H1 (cell line): ENCODE data around the gene VGLL3. TPM values are rescaled to one million over a fixed set of nuclear protein-coding genes. Genes with fewer than 3 reads are reported as not detected.

ENCODE experiments used
- CTCF ChIA-PET: fragments of 300-600 bp; sonication (Branson Sonifier 250); formaldehyde crosslinking; loops from one replicate; lab custom pipeline; 2021; ENCODE audit not compliant: partially characterized antibody; lab: Charles Lee
- POLR2A ChIA-PET: fragments of 300-600 bp; sonication (Branson Sonifier 250); formaldehyde crosslinking; loops from one replicate; lab custom pipeline; 2021; ENCODE audit warnings: inconsistent platforms; ENCODE audit not compliant: partially characterized antibody; lab: Charles Lee
- DNase-seq, 2 experiments: peaks; one replicate each; pipeline versions ENCODE4 v3.0.0 to v3.0.0-alpha.2; 2010 to 2022; ENCODE audit warnings: low spot score in 2 of 2, low read depth in 1 of 2, mixed read lengths in 1 of 2
- FAIRE-seq: peaks from 2 replicates; lab custom pipeline; 2011; peaks lifted over from hg19 to GRCh38; lab: Jason Lieb, UNC
- H2AFZ ChIP-seq: 2 replicates; pipeline ENCODE4 v1.8.1; 2012; ENCODE audit warnings: low read length, inconsistent platforms
- H2AK5ac ChIP-seq: 2 replicates; pipeline ENCODE4 v1.6.1; 2013; ENCODE audit warnings: low read depth, low read length
- H2BK120ac ChIP-seq: replicated peaks from 2 replicates; pipeline ENCODE3; 2013; ENCODE audit warnings: low read depth, low read length, inconsistent platforms
- H2BK12ac ChIP-seq: 2 replicates; pipeline ENCODE4 v1.6.1; 2013; ENCODE audit warnings: low read depth, low read length
- H2BK15ac ChIP-seq: 2 replicates; pipeline ENCODE4 v1.6.1; 2013; ENCODE audit warnings: low read length
- H2BK20ac ChIP-seq: 2 replicates; pipeline ENCODE4 v1.6.1; 2013; ENCODE audit warnings: low read length
- H2BK5ac ChIP-seq: 2 replicates; pipeline ENCODE4 v1.6.1; 2013; ENCODE audit warnings: low read depth, low read length
- H3K14ac ChIP-seq: 2 replicates; pipeline ENCODE4 v1.6.1; 2013; ENCODE audit warnings: inconsistent platforms; ENCODE audit not compliant: insufficient read length
- H3K18ac ChIP-seq: 2 replicates; pipeline ENCODE4 v1.6.1; 2013; ENCODE audit warnings: low read length; ENCODE audit errors: extremely low read depth
- H3K23ac ChIP-seq: 2 replicates; pipeline ENCODE4 v1.6.1; 2013; ENCODE audit warnings: inconsistent platforms; ENCODE audit not compliant: insufficient read length
- H3K23me2 ChIP-seq: 2 replicates; pipeline ENCODE4 v1.6.1; 2013; ENCODE audit warnings: low read depth, low read length
- H3K27ac ChIP-seq: 2 replicates; pipeline ENCODE4 v1.6.1; 2011; ENCODE audit warnings: low read depth, low read length, inconsistent platforms
- H3K27me3 ChIP-seq, 4 experiments: replicated peaks in 1 of 4; 1 replicate in 1 of 4; 2 replicates in 3 of 4; pipeline versions ENCODE4 v1.6.1 to v1.8.1; 2011 to 2013; ENCODE audit warnings: low read length in 3 of 4, mild to moderate bottlenecking in 3 of 4, inconsistent platforms in 2 of 4, mixed read lengths in 2 of 4, moderate library complexity in 1 of 4; ENCODE audit not compliant: control insufficient read depth in 3 of 4, insufficient read depth in 3 of 4; ENCODE audit errors: extremely low read depth in 1 of 4
- H3K36me3 ChIP-seq, 4 experiments: 2 replicates each; pipeline versions ENCODE4 v1.6.1 to v1.8.1; 2011 to 2013; ENCODE audit warnings: mild to moderate bottlenecking in 4 of 4, low read length in 3 of 4, moderate library complexity in 2 of 4, control low read depth in 1 of 4, inconsistent platforms in 1 of 4; ENCODE audit not compliant: insufficient read depth in 4 of 4, control insufficient read depth in 2 of 4
- H3K4ac ChIP-seq: replicated peaks from 2 replicates; pipeline ENCODE3; 2013; ENCODE audit warnings: low read length, low read depth, mixed read lengths, inconsistent platforms; ENCODE audit not compliant: insufficient read length
- H3K4me1 ChIP-seq, 4 experiments: replicated peaks in 1 of 4; 1 replicate in 1 of 4; 2 replicates in 3 of 4; pipeline versions ENCODE4 v1.6.1 to v1.8.1; 2011 to 2013; ENCODE audit warnings: low read length in 3 of 4, inconsistent platforms in 2 of 4, mixed read lengths in 1 of 4; ENCODE audit not compliant: insufficient read depth in 4 of 4, control insufficient read depth in 3 of 4
- H3K4me2 ChIP-seq, 2 experiments: 2 replicates each; pipeline versions ENCODE4 v1.6.1 to v1.8.1; 2011 to 2013; ENCODE audit warnings: low read depth in 2 of 2, low read length in 2 of 2, control low read depth in 1 of 2, inconsistent platforms in 1 of 2, mild to moderate bottlenecking in 1 of 2; ENCODE audit not compliant: insufficient read depth in 1 of 2
- H3K4me3 ChIP-seq, 4 experiments: fragments of 200-600, 300-600 bp in 1 of 4; sonication (generic), shearing (Covaris generic), sonication (Bioruptor Twin) in 1 of 4; 2 replicates each; pipeline versions ENCODE4 v1.5.1 to v1.8.1; 2011 to 2016; ENCODE audit warnings: low read length in 4 of 4, low read depth in 3 of 4, control low read depth in 2 of 4, inconsistent platforms in 2 of 4, mild to moderate bottlenecking in 2 of 4, mixed read lengths in 1 of 4, moderate library complexity in 1 of 4; ENCODE audit not compliant: insufficient read depth in 2 of 4; ENCODE audit errors: extremely low read depth in 1 of 4
- H3K56ac ChIP-seq: replicated peaks from 2 replicates; pipeline ENCODE3; 2013; ENCODE audit warnings: low read depth, mild to moderate bottlenecking, mixed read lengths, low read length, inconsistent platforms; ENCODE audit not compliant: insufficient read length
- H3K79me1 ChIP-seq: 2 replicates; pipeline ENCODE4 v1.6.1; 2013; ENCODE audit warnings: low read depth, low read length, control low read depth
- H3K79me2 ChIP-seq, 2 experiments: 2 replicates each; pipeline versions ENCODE4 v1.6.1 to v1.8.1; 2012 to 2013; ENCODE audit warnings: low read length in 2 of 2, mild to moderate bottlenecking in 2 of 2, inconsistent platforms in 1 of 2; ENCODE audit not compliant: insufficient read depth in 2 of 2, control insufficient read depth in 1 of 2
- H3K9ac ChIP-seq, 4 experiments: replicated peaks in 1 of 4; 1 replicate in 1 of 4; 2 replicates in 3 of 4; pipeline versions ENCODE4 v1.6.1 to v1.8.1; 2011 to 2013; ENCODE audit warnings: low read depth in 3 of 4, low read length in 3 of 4, control low read depth in 2 of 4, mild to moderate bottlenecking in 2 of 4, moderate library complexity in 2 of 4, inconsistent platforms in 1 of 4; ENCODE audit errors: extremely low read depth in 1 of 4
- H3K9me3 ChIP-seq, 2 experiments: 2 replicates each; pipeline versions ENCODE4 v1.6.1 to v1.8.1; 2012 to 2013; ENCODE audit warnings: mild to moderate bottlenecking in 2 of 2, moderate library complexity in 2 of 2, control low read depth in 1 of 2, inconsistent platforms in 1 of 2, low read depth in 1 of 2, low read length in 1 of 2, mixed read lengths in 1 of 2; ENCODE audit not compliant: insufficient read depth in 2 of 2
- H4K20me1 ChIP-seq, 2 experiments: replicated peaks in 1 of 2; 2 replicates each; pipeline versions ENCODE3 to v1.8.1; 2011 to 2013; ENCODE audit warnings: inconsistent platforms in 2 of 2, low read length in 2 of 2, mild to moderate bottlenecking in 1 of 2; ENCODE audit not compliant: insufficient read depth in 2 of 2, control insufficient read depth in 1 of 2
- H4K5ac ChIP-seq: 2 replicates; pipeline ENCODE4 v1.6.1; 2013; ENCODE audit warnings: low read length, low read depth, mixed read lengths, inconsistent platforms; ENCODE audit not compliant: insufficient read length
- H4K8ac ChIP-seq: 2 replicates; pipeline ENCODE4 v1.8.0; 2013; ENCODE audit warnings: mild to moderate bottlenecking, moderate library complexity, low read length, inconsistent platforms; ENCODE audit not compliant: insufficient read depth; ENCODE audit errors: extremely low read depth
- H4K91ac ChIP-seq: replicated peaks from 2 replicates; pipeline ENCODE3; 2013; ENCODE audit warnings: low read length, mixed read lengths, inconsistent platforms; ENCODE audit not compliant: insufficient read length
- JUND ChIP-seq: IDR thresholded peaks from 2 replicates; pipeline ENCODE4 v1.6.1; 2011; ENCODE audit warnings: mild to moderate bottlenecking, improper control_type of control experiment, low read length
- POU5F1 ChIP-seq: IDR thresholded peaks from 2 replicates; pipeline ENCODE4 v1.6.1; 2011; ENCODE audit warnings: low read depth, mild to moderate bottlenecking, low read length, moderate library complexity
- SIRT6 ChIP-seq: IDR thresholded peaks from one replicate; pipeline ENCODE4 v1.7.1; 2012; ENCODE audit warnings: low read length, inconsistent platforms
- WGBS, 2 experiments: shearing (Covaris generic) in 1 of 2; methylation state at CpG; one replicate each; pipeline versions ENCODE4 v1.1.6 to v1.1.7; 2013 to 2015; ENCODE audit warnings: low lambda C conversion rate in 2 of 2, mixed read lengths in 2 of 2, inconsistent platforms in 1 of 2, low coverage in 1 of 2, missing lambda C conversion rate in 1 of 2; ENCODE audit not compliant: insufficient replicate concordance in 2 of 2, insufficient coverage in 1 of 2, insufficient read length in 1 of 2; ENCODE audit errors: extremely low coverage in 1 of 2, missing lambda C conversion rate in 1 of 2; 5-methylcytosine and 5-hydroxymethylcytosine counted together
- polyA plus RNA-seq, 7 experiments: library from polyadenylated mRNA; depleted of rRNA in 3 of 7; stranded (reverse) in 5 of 7; unstranded in 2 of 7; fragments of >200 nt in 5 of 7; fragments of 200-250 nt in 2 of 7; gene quantifications; 1 replicate in 5 of 7; 2 replicates in 1 of 7; 4 replicates in 1 of 7; pipeline versions ENCODE4 v1.2.1 to v1.2.3, GENCODE V29; 2011 to 2013; ENCODE audit warnings: missing spikeins in 2 of 7, mixed read lengths in 2 of 7
- total RNA-seq: library from RNA; stranded (reverse); fragmentation: NEBNext Ultra II Directional; extraction: Animal tissue kit (Norgen Biotek cat#: 25700); gene quantifications from 2 replicates; pipeline ENCODE4 v1.2.1, GENCODE V29; 2021
- TF ChIP-seq, protein P1 (sequence below): IDR thresholded peaks from 2 replicates; pipeline ENCODE4 v1.6.1; 2012; ENCODE audit warnings: low read length, inconsistent platforms
- TF ChIP-seq, protein P2 (sequence below): IDR thresholded peaks from 2 replicates; pipeline ENCODE4 v1.6.1; 2011; ENCODE audit warnings: low read depth, mild to moderate bottlenecking, low read length; ENCODE audit not compliant: insufficient read depth

The VGLL3 gene
- total and polyA plus RNA-seq, 2 of the 8 experiments (the other 6 are each of a cell fraction or from before 2014, with no cell fraction given): 13.4 to 24.2 TPM

GRCh38 chr3:86993704-86994103 is 2.8 kb upstream of the VGLL3 start:
- CTCF ChIA-PET: interaction anchor here (1.1 kb wide), 1 partner anchor 12 kb away, joined by 3 read pairs; no protein-coding TSS in a partner anchor
- POLR2A ChIA-PET: no interaction called here
- no peak for FAIRE-seq
- 82% methylated on average over 7 of the region's 7 CpGs; no CpG with 5 or more reads in 1 of the 2 experiments for WGBS, 2 experiments
- Histone ChIP-seq H4K8ac (no peak overlapping the region), H3K18ac (no peak overlapping the region), H3K27ac (no peak overlapping the region)
- TF ChIP-seq, protein P1, sequence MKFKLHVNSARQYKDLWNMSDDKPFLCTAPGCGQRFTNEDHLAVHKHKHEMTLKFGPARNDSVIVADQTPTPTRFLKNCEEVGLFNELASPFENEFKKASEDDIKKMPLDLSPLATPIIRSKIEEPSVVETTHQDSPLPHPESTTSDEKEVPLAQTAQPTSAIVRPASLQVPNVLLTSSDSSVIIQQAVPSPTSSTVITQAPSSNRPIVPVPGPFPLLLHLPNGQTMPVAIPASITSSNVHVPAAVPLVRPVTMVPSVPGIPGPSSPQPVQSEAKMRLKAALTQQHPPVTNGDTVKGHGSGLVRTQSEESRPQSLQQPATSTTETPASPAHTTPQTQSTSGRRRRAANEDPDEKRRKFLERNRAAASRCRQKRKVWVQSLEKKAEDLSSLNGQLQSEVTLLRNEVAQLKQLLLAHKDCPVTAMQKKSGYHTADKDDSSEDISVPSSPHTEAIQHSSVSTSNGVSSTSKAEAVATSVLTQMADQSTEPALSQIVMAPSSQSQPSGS: no peak
- TF ChIP-seq, protein P2, sequence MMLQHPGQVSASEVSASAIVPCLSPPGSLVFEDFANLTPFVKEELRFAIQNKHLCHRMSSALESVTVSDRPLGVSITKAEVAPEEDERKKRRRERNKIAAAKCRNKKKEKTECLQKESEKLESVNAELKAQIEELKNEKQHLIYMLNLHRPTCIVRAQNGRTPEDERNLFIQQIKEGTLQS: no peak
- TF ChIP-seq JUND (no peak), SIRT6 (no peak), POU5F1 (no peak)
- TF ChIP-seq, all 59 proteins: peak for 0
- no peak overlapping the region for H2AK5ac ChIP-seq
- H2BK20ac ChIP-seq: no peak overlapping the region
- no peaks in the 10 kb centered on the region for H3K9me3 ChIP-seq
- H3K4me1 ChIP-seq: peaks cover 0 to 6% (median 2%) of the 10 kb centered on the region in 4 experiments; a peak in 5 of 7 replicates
- H4K5ac ChIP-seq: no peak overlapping the region
- no peak overlapping the region for H4K91ac ChIP-seq
- H2BK12ac ChIP-seq: no peak overlapping the region
- H3K79me1 ChIP-seq: no peaks in the 10 kb centered on the region; the same call in 1 of the 2 replicates
- peaks cover 0 to 3% of the 10 kb centered on the region in 2 experiments; a peak in 1 of 4 replicates for H3K79me2 ChIP-seq
- H2BK5ac ChIP-seq: no peak overlapping the region
- no peak overlapping the region for H3K23ac ChIP-seq
- no peak overlapping the region for H3K4ac ChIP-seq
- no peak overlapping the region for H2AFZ ChIP-seq
- H3K56ac ChIP-seq: no peak overlapping the region
- no peak overlapping the region for H2BK15ac ChIP-seq
- H3K27me3 ChIP-seq: peaks cover 0 to 8% (median 3%) of the 10 kb centered on the region in 4 experiments; a peak in 4 of 7 replicates
- DNase-seq: no peak
- no peak overlapping the region for H3K9ac ChIP-seq
- peaks cover 10% of the 10 kb centered on the region for H3K23me2 ChIP-seq
- no peak overlapping the region for H3K4me3 ChIP-seq
- H2BK120ac ChIP-seq: no peak overlapping the region
- H3K4me2 ChIP-seq: no peak overlapping the region
- no peak overlapping the region for H3K14ac ChIP-seq
- no peaks in the 10 kb centered on the region for H4K20me1 ChIP-seq
- H3K36me3 ChIP-seq: no peaks in the 10 kb centered on the region
